Upper lobe of right lung (tissue), 1 donor: ENCODE data around the gene LRP2. TPM values are rescaled to one million over a fixed set of nuclear protein-coding genes. Genes with fewer than 3 reads are reported as not detected.

Experiments used
- ATAC-seq: fragments of 200-7000 bp; cut with Tn5 transposase; one replicate; pipeline ENCODE4 v1.9.1; 2020; ENCODE audit warnings: mild to moderate bottlenecking, moderate library complexity
- DNase-seq: peaks from one replicate; pipeline ENCODE4 v3.0.0-alpha.2; 2020
- H3K27ac ChIP-seq: fragments of 200-600 bp; one replicate; pipeline ENCODE4 v1.8.0; 2022
- H3K27me3 ChIP-seq: fragments of 200-600 bp; one replicate; pipeline ENCODE4 v1.8.0; 2022; ENCODE audit warnings: mild to moderate bottlenecking
- H3K36me3 ChIP-seq: fragments of 200-600 bp; one replicate; pipeline ENCODE4 v1.8.0; 2022
- H3K4me1 ChIP-seq: fragments of 200-600 bp; one replicate; pipeline ENCODE4 v1.8.0; 2022
- H3K4me3 ChIP-seq: fragments of 200-600 bp; one replicate; pipeline ENCODE4 v1.8.0; 2022; ENCODE audit warnings: mild to moderate bottlenecking
- H3K9me3 ChIP-seq: fragments of 200-600 bp; one replicate; pipeline ENCODE4 v1.8.0; 2022
- CTCF ChIP-seq: fragments of 200-600 bp; IDR thresholded peaks from one replicate; pipeline ENCODE4 v1.8.0; 2022; ENCODE audit warnings: antibody characterized with exemption
- intact Hi-C: fragments of 100-400 bp; cut with DNase I; formaldehyde crosslinking; loops from one replicate; pipeline ENCODE4 v1.11.0; 2022
- total RNA-seq: library from RNA; stranded (reverse); fragmentation: NEBNext Ultra II Directional; extraction: Animal tissue kit (Norgen Biotek cat#: 25700); gene quantifications from one replicate; pipeline ENCODE4 v1.2.1, GENCODE V29; 2021
- donor health status: DM: no; HTN: yes; CAD: no; lungs with severe emphysema.

LRP2 gene
- total RNA-seq, 1 donor from 2014 or later = 36.6 TPM

DNA sequence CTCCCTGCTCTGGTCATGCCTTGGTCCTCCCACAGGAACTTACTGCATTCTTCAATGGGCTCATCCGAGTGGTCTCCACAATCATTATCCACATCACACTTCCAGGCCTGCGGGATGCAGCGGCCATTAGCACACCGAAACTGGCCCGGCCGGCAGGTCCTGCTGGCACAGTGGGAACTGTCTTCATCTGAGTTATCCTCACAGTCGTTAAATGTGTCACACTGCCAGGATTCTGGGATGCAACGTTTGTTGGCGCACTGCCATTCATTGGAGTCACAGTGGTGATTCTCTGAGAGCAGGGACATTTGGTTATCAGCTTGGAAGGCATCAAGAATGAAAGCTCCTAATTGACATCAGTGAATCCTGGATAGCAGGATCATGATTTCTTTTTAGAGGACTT lies 188.5 kb downstream of the LRP2 start:
- Histone ChIP-seq H3K27me3 (no peaks in the 10 kb centered on the region), H3K36me3 (no peaks in the 10 kb centered on the region), H3K9me3 (no peaks in the 10 kb centered on the region), H3K27ac (no peak overlapping the region), H3K4me3 (no peak overlapping the region), H3K4me1 (no peaks in the 10 kb centered on the region)
- intact Hi-C loops = no loop called here
- TF ChIP-seq CTCF = no peak
- DNase-seq (no peak), ATAC-seq (no peak)

GRCh38 chr2:169172914-169173313 lies 189.4 kb downstream of the LRP2 start:
- TF ChIP-seq CTCF = no peak
- intact Hi-C loops = no loop called here
- no peak overlapping the region for H3K27ac ChIP-seq
- H3K36me3 ChIP-seq = no peaks in the 10 kb centered on the region
- H3K27me3 ChIP-seq = no peaks in the 10 kb centered on the region
- ATAC-seq = no peak
- no peak for DNase-seq
- H3K4me1 ChIP-seq = no peaks in the 10 kb centered on the region
- H3K4me3 ChIP-seq = no peak overlapping the region
- no peaks in the 10 kb centered on the region for H3K9me3 ChIP-seq

DNA sequence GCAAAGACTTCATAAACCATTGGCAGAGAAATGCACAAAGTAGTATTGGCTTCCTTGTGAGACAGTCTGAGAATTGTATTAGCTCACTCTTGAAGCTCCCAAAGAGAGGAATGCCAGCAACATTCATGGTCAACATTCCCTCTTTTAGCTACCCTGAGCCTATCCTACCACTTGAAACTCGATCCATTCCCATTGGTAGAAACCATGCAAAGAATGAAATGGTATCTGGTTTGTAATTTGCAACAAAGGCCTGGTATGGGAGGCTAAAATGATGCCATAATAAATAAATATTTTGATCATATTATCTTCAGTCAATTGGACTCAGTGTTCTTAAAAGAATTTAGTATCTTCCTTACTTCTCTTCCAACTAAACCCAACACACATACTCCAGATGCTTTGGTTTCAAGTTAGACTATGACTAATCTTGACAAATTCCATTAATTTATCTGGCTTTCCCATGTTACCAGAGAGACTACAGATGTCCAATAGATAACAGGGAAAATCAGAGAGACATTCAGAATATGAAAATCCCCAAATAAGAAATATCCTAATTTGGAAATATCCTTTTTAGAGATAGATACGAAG lies 190.1 kb downstream of the LRP2 start:
- Histone ChIP-seq H3K4me1 (no peaks in the 10 kb centered on the region), H3K36me3 (no peaks in the 10 kb centered on the region), H3K4me3 (no peak overlapping the region), H3K27ac (no peak overlapping the region), H3K9me3 (no peaks in the 10 kb centered on the region), H3K27me3 (no peaks in the 10 kb centered on the region)
- intact Hi-C loops = no loop called here
- no peak for TF ChIP-seq CTCF
- ATAC-seq = no peak
- DNase-seq = no peak

- Histone ChIP-seq H3K27ac (no peak overlapping the region), H3K9me3 (no peaks in the 10 kb centered on the region), H3K4me1 (no peaks in the 10 kb centered on the region), H3K36me3 (no peaks in the 10 kb centered on the region), H3K27me3 (no peaks in the 10 kb centered on the region), H3K4me3 (no peak overlapping the region)
- intact Hi-C loops = no loop called here
- TF ChIP-seq CTCF = no peak
- DNase-seq = no peak
- no peak for ATAC-seq
Observed at GRCh38 chr2:169165791-169166190, 196.5 kb downstream of the LRP2 start.

- ATAC-seq = no peak
Observed at GRCh38 chr2:169164311-169164710, 198.0 kb downstream of the LRP2 start.

More at GRCh38 chr2:169164311-169164710, 198.0 kb downstream of the LRP2 start:
- intact Hi-C loops = no loop called here
- TF ChIP-seq CTCF = no peak
- Histone ChIP-seq H3K27ac (no peak overlapping the region), H3K4me3 (no peak overlapping the region), H3K36me3 (no peaks in the 10 kb centered on the region), H3K27me3 (no peaks in the 10 kb centered on the region), H3K9me3 (no peaks in the 10 kb centered on the region), H3K4me1 (no peaks in the 10 kb centered on the region)
- no peak for DNase-seq
